NCI-H510A (cell line): ENCODE measurements around the gene ENTR1.
A peak's percentile ranks its signal among the peaks of the same experiment; 100 is the strongest.

Source experiments
- DNase-seq: peaks from one replicate; lab custom pipeline; 2025; lab: John Stamatoyannopoulos, UW

Gene ENTR1

GRCh38 chr9:136376457-136376856 is 34.0 kb downstream of the ENTR1 start:
- DNase-seq = no peak

- DNase-seq = no peak
Observed at GRCh38 chr9:136375096-136375495, 35.3 kb downstream of the ENTR1 start.

- DNase-seq = no peak
Observed at GRCh38 chr9:136374183-136374575, 36.2 kb downstream of the ENTR1 start.

- no peak for DNase-seq
Observed at GRCh38 chr9:136373300-136374182, 36.9 kb downstream of the ENTR1 start, which contains the start of gene CARD9. TSS of gene CARD9 (minus strand) at chr9:136373669. CDS start at chr9:136372078, 1,591 bp downstream.

GRCh38 chr9:136372561-136373299 is 37.7 kb downstream of the ENTR1 start:
- no peak for DNase-seq

GRCh38 chr9:136372006-136372405 is 38.4 kb downstream of the ENTR1 start:
- DNase-seq = no peak

- DNase-seq = no peak
Observed at GRCh38 chr9:136371533-136371880, 38.9 kb downstream of the ENTR1 start.

- no peak for DNase-seq
Observed at GRCh38 chr9:136370687-136371532, 39.5 kb downstream of the ENTR1 start.

GRCh38 chr9:136370037-136370436 is 40.4 kb downstream of the ENTR1 start:
- no peak for DNase-seq

- no peak for DNase-seq
Observed at GRCh38 chr9:136368190-136368589, 42.2 kb downstream of the ENTR1 start.

- no peak for DNase-seq
Observed at GRCh38 chr9:136367296-136368145, 42.9 kb downstream of the ENTR1 start.

GRCh38 chr9:136366826-136367225 is 43.6 kb downstream of the ENTR1 start:
- no peak for DNase-seq

GRCh38 chr9:136365775-136366222 is 44.6 kb downstream of the ENTR1 start:
- no peak for DNase-seq

- DNase-seq = no peak
Observed at GRCh38 chr9:136364942-136365774, 45.3 kb downstream of the ENTR1 start.

GRCh38 chr9:136363949-136364748 is 46.3 kb downstream of the ENTR1 start:
- no peak for DNase-seq

- peak; percentile 84 for DNase-seq
Observed at GRCh38 chr9:136363106-136363948, 47.1 kb downstream of the ENTR1 start, which contains the start of gene DNLZ. TSS of gene DNLZ (minus strand) at chr9:136363744. CDS start at chr9:136363714, 30 bp downstream.

- DNase-seq = no peak
Observed at GRCh38 chr9:136362450-136362784, 48.0 kb downstream of the ENTR1 start.

- no peak for DNase-seq
Observed at GRCh38 chr9:136361754-136362449, 48.5 kb downstream of the ENTR1 start.
